Measurements from ENCODE around the gene CASS4. TPM values are rescaled to one million over a fixed set of nuclear protein-coding genes. Genes with fewer than 3 reads are reported as not detected.

Gene CASS4
- total and polyA plus RNA-seq, 2 donors (not counting 3 experiments of a cell fraction or from before 2014, with no cell fraction given): not detected

DNA sequence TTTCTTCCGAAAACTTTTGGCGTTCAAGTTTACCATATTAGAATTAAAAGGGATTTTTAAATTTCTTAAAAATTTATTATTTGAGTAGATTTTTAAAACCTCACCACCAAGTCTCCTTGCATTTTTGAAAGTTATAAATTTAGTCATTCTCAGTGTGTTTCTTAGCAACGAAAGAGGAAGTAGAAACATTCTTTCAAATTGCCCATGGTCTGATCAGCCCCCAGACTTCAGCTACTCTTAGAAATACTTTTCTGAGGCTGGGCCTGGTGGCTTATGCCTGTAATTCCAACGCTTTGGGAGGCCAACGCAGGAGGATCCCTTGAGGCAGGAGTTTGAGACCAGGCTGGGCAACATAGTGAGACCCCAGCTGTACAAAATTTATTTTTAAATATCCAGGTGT lies 41.3 kb downstream of the CASS4 start:
- Histone ChIP-seq H3K27me3 (ENCODE audit: control insufficient read depth in 2 of 2, insufficient read depth in 2 of 2, low read length in 2 of 2) (peaks cover 3 to 13% of the 10 kb centered on the region in 2 experiments), H3K9ac (replicated peaks; ENCODE audit: extremely low read depth, insufficient read depth, low read length) (no peak overlapping the region), H3K36me3 (ENCODE audit: control insufficient read depth in 2 of 2, extremely low read depth in 1 of 2, insufficient read depth in 2 of 2, low read length in 2 of 2) (no peaks in the 10 kb centered on the region), H3K9me3 (replicated peaks; ENCODE audit: control insufficient read depth, insufficient read depth, low read length) (no peaks in the 10 kb centered on the region), H3K4me3 (replicated peaks in 1 of 3; ENCODE audit: insufficient read depth in 1 of 3, low read depth in 1 of 3, low read length in 3 of 3) (no peak overlapping the region), H4K20me1 (replicated peaks; ENCODE audit: control insufficient read depth, extremely low read depth, insufficient read depth, low read length) (no peaks in the 10 kb centered on the region), H3K27ac (ENCODE audit: insufficient read depth, low read depth, low read length) (no peak overlapping the region), H3K9me1 (replicated peaks; ENCODE audit: control insufficient read depth, extremely low read depth, insufficient read depth, low read length) (no peaks in the 10 kb centered on the region), H2AFZ (ENCODE audit: low read depth, low read length) (no peak overlapping the region), H3K4me2 (ENCODE audit: insufficient read depth, low read length) (no peak overlapping the region), H3K4me1 (ENCODE audit: control insufficient read depth, extremely low read depth, insufficient read depth, low read length) (no peaks in the 10 kb centered on the region), H3K79me2 (ENCODE audit: control insufficient read depth, insufficient read depth, low read length) (no peaks in the 10 kb centered on the region)
- dilution Hi-C loops (cut with MboI; ENCODE audit: extremely low pct_ligation_motif_present, low sequenced_read_pairs) (no loop called here), intact Hi-C loops (cut with micrococcal nuclease) (no loop called here)
- FAIRE-seq (no peak), DNase-seq (ENCODE audit: low read depth, low spot score) (no peak)
- ChIA-PET CTCF (no interaction called here), POLR2A (no interaction called here)
- TF ChIP-seq GATA2 (IDR thresholded peaks at IDR 0.05; ENCODE audit: insufficient read depth, insufficient read length, low read depth, low read length) (no peak), EZH2 (IDR thresholded peaks at IDR 0.05; ENCODE audit: borderline replicate concordance, low read depth, low read length, severe bottlenecking) (no peak), MAX (IDR thresholded peaks at IDR 0.05; ENCODE audit: insufficient read depth, insufficient read length) (no peak), POLR2AphosphoS5 (IDR thresholded peaks at IDR 0.05; ENCODE audit: insufficient read depth, low read depth, low read length) (no peak)
- no TSS peak for BruUV-seq (replicated peaks)

DNA sequence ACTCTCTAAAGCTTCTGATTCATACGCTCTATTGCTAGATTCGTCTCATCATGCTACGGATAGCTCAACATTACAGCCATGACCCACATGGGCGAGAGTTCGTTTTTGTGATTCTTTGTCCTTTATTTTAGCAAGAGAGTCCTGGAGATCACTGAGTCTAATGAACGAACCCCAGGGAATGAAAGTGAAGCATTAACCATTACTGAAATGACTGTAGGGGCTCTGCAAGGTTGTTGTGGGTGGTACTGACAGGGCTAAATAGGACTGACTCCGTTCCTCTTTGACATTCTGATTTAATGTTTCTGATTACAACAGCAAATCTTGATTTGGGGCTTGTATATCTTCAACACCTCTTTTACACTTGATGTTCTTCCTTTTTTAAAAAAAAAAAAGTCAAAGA lies 42.7 kb downstream of the CASS4 start:
- no TSS peak for BruUV-seq (replicated peaks)
- peaks cover 3 to 16% of the 10 kb centered on the region in 2 experiments for H3K27me3 ChIP-seq (ENCODE audit: control insufficient read depth in 2 of 2, insufficient read depth in 2 of 2, low read length in 2 of 2)
- H3K4me2 ChIP-seq (ENCODE audit: insufficient read depth, low read length): no peak overlapping the region
- H2AFZ ChIP-seq (ENCODE audit: low read depth, low read length): no peak overlapping the region
- no peak for DNase-seq (ENCODE audit: low read depth, low spot score)
- no peaks in the 10 kb centered on the region for H3K79me2 ChIP-seq (ENCODE audit: control insufficient read depth, insufficient read depth, low read length)
- FAIRE-seq: no peak
- ChIA-PET CTCF (interaction anchor here (1.9 kb wide), 1 partner anchor 9 kb away, joined by 6 read pairs; no protein-coding TSS in a partner anchor), POLR2A (no interaction called here)
- H3K36me3 ChIP-seq (ENCODE audit: control insufficient read depth in 2 of 2, extremely low read depth in 1 of 2, insufficient read depth in 2 of 2, low read length in 2 of 2): no peaks in the 10 kb centered on the region
- dilution Hi-C loops (cut with MboI; ENCODE audit: extremely low pct_ligation_motif_present, low sequenced_read_pairs): no loop called here
- no peak overlapping the region for H3K27ac ChIP-seq (ENCODE audit: insufficient read depth, low read depth, low read length)
- no peaks in the 10 kb centered on the region for H3K4me1 ChIP-seq (ENCODE audit: control insufficient read depth, extremely low read depth, insufficient read depth, low read length)
- H3K4me3 ChIP-seq (replicated peaks in 1 of 3; ENCODE audit: insufficient read depth in 1 of 3, low read depth in 1 of 3, low read length in 3 of 3): no peak overlapping the region
- TF ChIP-seq FOS (IDR thresholded peaks at IDR 0.05; ENCODE audit: borderline replicate concordance, insufficient read depth, low read length): no peak
- TF ChIP-seq GATA2 (IDR thresholded peaks at IDR 0.05; ENCODE audit: insufficient read depth, insufficient read length, low read depth, low read length): no peak
- no peak overlapping the region for H3K9ac ChIP-seq (replicated peaks; ENCODE audit: extremely low read depth, insufficient read depth, low read length)
- no peaks in the 10 kb centered on the region for H4K20me1 ChIP-seq (replicated peaks; ENCODE audit: control insufficient read depth, extremely low read depth, insufficient read depth, low read length)
- H3K9me3 ChIP-seq (replicated peaks; ENCODE audit: control insufficient read depth, insufficient read depth, low read length): no peaks in the 10 kb centered on the region
- H3K9me1 ChIP-seq (replicated peaks; ENCODE audit: control insufficient read depth, extremely low read depth, insufficient read depth, low read length): no peaks in the 10 kb centered on the region
- intact Hi-C loops (cut with micrococcal nuclease): no loop called here
